ENCODE measurements around the gene NARF. TPM values are rescaled to one million over a fixed set of nuclear protein-coding genes. Genes with fewer than 3 reads are reported as not detected.
A peak's percentile ranks its signal among the peaks of the same experiment; 100 is the strongest.

The NARF gene
- polyA plus RNA-seq, 1 of the 3 experiments (the other 2 are of a cell fraction) = 128 TPM

DNA sequence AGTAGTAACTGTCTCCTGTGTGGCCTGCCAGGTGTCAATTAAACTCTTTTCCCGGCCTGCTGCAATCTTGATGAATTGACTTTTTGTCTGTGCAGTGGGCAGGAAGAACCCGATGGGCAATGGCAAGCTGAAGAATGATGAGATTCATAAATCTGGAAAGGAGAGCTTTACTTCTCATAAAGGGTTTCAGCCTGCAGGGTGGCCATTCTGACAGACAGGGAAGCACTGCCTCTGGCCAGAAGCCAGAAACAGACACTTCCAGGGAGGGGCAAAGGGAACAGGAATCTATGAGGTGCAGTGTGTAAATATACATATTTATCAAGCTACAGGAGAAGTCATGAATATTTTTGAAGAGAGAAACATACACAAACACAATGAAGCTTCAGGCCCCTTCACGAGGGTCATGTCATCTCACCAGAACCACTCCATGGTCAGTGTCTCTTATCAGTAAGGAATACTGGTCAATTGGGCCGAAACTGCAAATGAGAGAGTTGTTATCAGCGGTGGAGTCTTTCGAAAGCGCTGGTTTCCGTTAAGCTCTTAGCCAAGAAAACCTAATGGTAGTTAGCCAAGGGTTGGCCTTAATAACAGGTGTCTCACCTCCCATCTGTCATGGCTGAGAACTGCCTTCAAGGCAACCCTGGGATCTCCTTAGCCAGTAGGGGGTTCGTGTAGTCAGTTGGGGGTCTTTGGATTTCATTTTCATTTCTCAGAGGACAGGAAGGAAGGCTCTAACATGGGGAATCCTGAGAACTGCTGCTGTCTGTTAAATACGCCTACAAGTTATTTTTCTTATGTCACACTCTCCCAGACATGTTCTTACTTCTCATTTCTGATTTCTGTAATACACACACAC is 1.2 kb upstream of the NARF start:
- H3K4me3 ChIP-seq (ENCODE audit: low read depth in 2 of 2, low read length in 1 of 2) = peak overlapping the region; percentile 74 to 92
- peaks cover 28% of the 10 kb centered on the region for H3K79me2 ChIP-seq (ENCODE audit: insufficient read depth)
- POLR2A ChIA-PET = interaction anchor here (0.5 to 1.3 kb wide), 6 partner anchors 33 to 215 kb away, joined by 3 to 5 read pairs (median 4); no protein-coding TSS in a partner anchor
- no peaks in the 10 kb centered on the region for H3K9me2 ChIP-seq
- TF ChIP-seq TAF1 (IDR thresholded peaks at IDR 0.05; ENCODE audit: borderline replicate concordance, low read depth, low read length) = no peak
- TF ChIP-seq POLR2AphosphoS5 (IDR thresholded peaks at IDR 0.05; ENCODE audit: low read depth, low read length) = no peak
- TF ChIP-seq, protein P1, sequence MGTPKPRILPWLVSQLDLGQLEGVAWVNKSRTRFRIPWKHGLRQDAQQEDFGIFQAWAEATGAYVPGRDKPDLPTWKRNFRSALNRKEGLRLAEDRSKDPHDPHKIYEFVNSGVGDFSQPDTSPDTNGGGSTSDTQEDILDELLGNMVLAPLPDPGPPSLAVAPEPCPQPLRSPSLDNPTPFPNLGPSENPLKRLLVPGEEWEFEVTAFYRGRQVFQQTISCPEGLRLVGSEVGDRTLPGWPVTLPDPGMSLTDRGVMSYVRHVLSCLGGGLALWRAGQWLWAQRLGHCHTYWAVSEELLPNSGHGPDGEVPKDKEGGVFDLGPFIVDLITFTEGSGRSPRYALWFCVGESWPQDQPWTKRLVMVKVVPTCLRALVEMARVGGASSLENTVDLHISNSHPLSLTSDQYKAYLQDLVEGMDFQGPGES (IDR thresholded peaks at IDR 0.05; ENCODE audit: low read depth, low read length) = no peak
- no peak for TF ChIP-seq TEAD4 (IDR thresholded peaks at IDR 0.05; ENCODE audit: borderline replicate concordance, insufficient read depth)
- TF ChIP-seq FOXM1 (IDR thresholded peaks at IDR 0.05; ENCODE audit: low read depth) = no peak
- no peak for TF ChIP-seq CHD2 (IDR thresholded peaks at IDR 0.05; ENCODE audit: low read length, partially characterized antibody)
- TF ChIP-seq, protein P2, sequence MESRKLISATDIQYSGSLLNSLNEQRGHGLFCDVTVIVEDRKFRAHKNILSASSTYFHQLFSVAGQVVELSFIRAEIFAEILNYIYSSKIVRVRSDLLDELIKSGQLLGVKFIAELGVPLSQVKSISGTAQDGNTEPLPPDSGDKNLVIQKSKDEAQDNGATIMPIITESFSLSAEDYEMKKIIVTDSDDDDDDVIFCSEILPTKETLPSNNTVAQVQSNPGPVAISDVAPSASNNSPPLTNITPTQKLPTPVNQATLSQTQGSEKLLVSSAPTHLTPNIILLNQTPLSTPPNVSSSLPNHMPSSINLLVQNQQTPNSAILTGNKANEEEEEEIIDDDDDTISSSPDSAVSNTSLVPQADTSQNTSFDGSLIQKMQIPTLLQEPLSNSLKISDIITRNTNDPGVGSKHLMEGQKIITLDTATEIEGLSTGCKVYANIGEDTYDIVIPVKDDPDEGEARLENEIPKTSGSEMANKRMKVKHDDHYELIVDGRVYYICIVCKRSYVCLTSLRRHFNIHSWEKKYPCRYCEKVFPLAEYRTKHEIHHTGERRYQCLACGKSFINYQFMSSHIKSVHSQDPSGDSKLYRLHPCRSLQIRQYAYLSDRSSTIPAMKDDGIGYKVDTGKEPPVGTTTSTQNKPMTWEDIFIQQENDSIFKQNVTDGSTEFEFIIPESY (IDR thresholded peaks at IDR 0.05; ENCODE audit: borderline replicate concordance, low read depth) = no peak
- no peak for TF ChIP-seq RCOR1 (IDR thresholded peaks at IDR 0.05; ENCODE audit: low read length)
- H2AFZ ChIP-seq (ENCODE audit: low read depth) = peak overlapping the region; percentile 1
- H3K4me1 ChIP-seq (ENCODE audit: control insufficient read depth in 1 of 2, insufficient read depth in 2 of 2, low read depth in 1 of 2, low read length in 1 of 2) = peaks cover 5 to 11% of the 10 kb centered on the region in 2 experiments; a peak in 3 of 4 replicates
- H3F3A ChIP-seq (replicated peaks; ENCODE audit: insufficient read depth) = peaks cover 10% of the 10 kb centered on the region
- peak overlapping the region; percentile 94 for H3K4me2 ChIP-seq
- H3K27me3 ChIP-seq (ENCODE audit: insufficient read depth) = no peaks in the 10 kb centered on the region
- no peaks in the 10 kb centered on the region for H3K9me3 ChIP-seq
- CTCF ChIA-PET = interaction anchor here (0.6 to 2.2 kb wide), 5 partner anchors 37 to 251 kb away, joined by 3 to 9 read pairs (median 3); no protein-coding TSS in a partner anchor
- H3K27ac ChIP-seq (ENCODE audit: low read depth in 2 of 2, low read length in 1 of 2) = peak overlapping the region; percentile 98 to 99
- H4K20me1 ChIP-seq (ENCODE audit: insufficient read depth) = peaks cover 6% of the 10 kb centered on the region; the same call in 1 of the 2 replicates
- no peak for DNase-seq
- peak overlapping the region; percentile 95; the same call in 1 of the 2 replicates for H3K9ac ChIP-seq
- 51% methylated on average over 10 of the region's 10 CpGs for WGBS (ENCODE audit: low lambda C conversion rate)
- H3K36me3 ChIP-seq (replicated peaks in 1 of 2; ENCODE audit: control insufficient read depth in 1 of 2, insufficient read depth in 2 of 2, low read length in 1 of 2) = peaks cover 9 to 21% of the 10 kb centered on the region in 2 experiments

DNA sequence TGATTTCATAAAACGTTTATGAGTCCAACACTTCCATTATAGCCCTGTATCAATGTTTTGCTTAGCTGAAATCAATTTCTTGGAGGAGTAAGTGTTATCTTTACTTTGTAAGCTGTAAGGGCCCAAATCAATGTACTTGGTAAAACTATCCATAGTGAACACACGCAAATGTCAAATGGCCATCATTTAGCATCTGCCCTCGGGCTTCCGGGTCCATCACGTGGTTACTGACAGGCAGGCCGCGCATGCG is 687 bp upstream of the NARF start:
- DNase-seq = peak; percentile 97
- Histone ChIP-seq H3K36me3 (replicated peaks in 1 of 2; ENCODE audit: control insufficient read depth in 1 of 2, insufficient read depth in 2 of 2, low read length in 1 of 2) (peaks cover 14 to 21% of the 10 kb centered on the region in 2 experiments), H3K27me3 (ENCODE audit: insufficient read depth) (no peaks in the 10 kb centered on the region), H3K4me3 (ENCODE audit: low read depth in 2 of 2, low read length in 1 of 2) (peak overlapping the region; percentile 74 to 92), H3K79me2 (ENCODE audit: insufficient read depth) (peaks cover 28% of the 10 kb centered on the region), H3K4me2 (peak overlapping the region; percentile 94), H3F3A (replicated peaks; ENCODE audit: insufficient read depth) (peaks cover 7% of the 10 kb centered on the region), H3K27ac (ENCODE audit: low read depth in 2 of 2, low read length in 1 of 2) (peak overlapping the region; percentile 98 to 99), H4K20me1 (ENCODE audit: insufficient read depth) (peaks cover 6% of the 10 kb centered on the region; the same call in 1 of the 2 replicates), H3K9ac (peak overlapping the region; percentile 95), H3K9me2 (no peaks in the 10 kb centered on the region), H2AFZ (ENCODE audit: low read depth) (peak overlapping the region; percentile 1), H3K9me3 (no peaks in the 10 kb centered on the region), H3K4me1 (ENCODE audit: control insufficient read depth in 1 of 2, insufficient read depth in 2 of 2, low read depth in 1 of 2, low read length in 1 of 2) (peaks cover 5 to 11% of the 10 kb centered on the region in 2 experiments; a peak in 3 of 4 replicates)
- ChIA-PET CTCF (interaction anchor here (0.6 to 2.2 kb wide), 4 partner anchors 36 to 252 kb away, joined by 3 to 9 read pairs (median 3); no protein-coding TSS in a partner anchor), POLR2A (interaction anchor here (0.7 to 1.3 kb wide), 3 partner anchors 37 to 88 kb away, joined by 3 to 5 read pairs (median 3); no protein-coding TSS in a partner anchor)
- WGBS (ENCODE audit: low lambda C conversion rate) = under 1% methylated on average over 8 of the region's 8 CpGs
- TF ChIP-seq, protein P3, sequence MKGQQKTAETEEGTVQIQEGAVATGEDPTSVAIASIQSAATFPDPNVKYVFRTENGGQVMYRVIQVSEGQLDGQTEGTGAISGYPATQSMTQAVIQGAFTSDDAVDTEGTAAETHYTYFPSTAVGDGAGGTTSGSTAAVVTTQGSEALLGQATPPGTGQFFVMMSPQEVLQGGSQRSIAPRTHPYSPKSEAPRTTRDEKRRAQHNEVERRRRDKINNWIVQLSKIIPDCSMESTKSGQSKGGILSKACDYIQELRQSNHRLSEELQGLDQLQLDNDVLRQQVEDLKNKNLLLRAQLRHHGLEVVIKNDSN (IDR thresholded peaks at IDR 0.05; ENCODE audit: borderline replicate concordance, low read depth) = peak; percentile 98
- TF ChIP-seq JUND (IDR thresholded peaks at IDR 0.05) (no peak), TEAD4 (IDR thresholded peaks at IDR 0.05; ENCODE audit: borderline replicate concordance, insufficient read depth) (no peak), MXI1 (IDR thresholded peaks at IDR 0.05; ENCODE audit: low read depth, low read length) (peak; percentile 99), POLR2AphosphoS5 (IDR thresholded peaks at IDR 0.05; ENCODE audit: low read depth, low read length) (no peak), RXRA (IDR thresholded peaks at IDR 0.05; ENCODE audit: borderline replicate concordance, low read depth) (no peak), TAF1 (IDR thresholded peaks at IDR 0.05; ENCODE audit: borderline replicate concordance, low read depth, low read length) (no peak; the same call in 1 of the 2 replicates), RAD21 (IDR thresholded peaks at IDR 0.05; ENCODE audit: low read length) (no peak), MEF2A (IDR thresholded peaks at IDR 0.05; ENCODE audit: borderline replicate concordance, low read depth) (no peak), GATA2 (CRISPR knock-in tag; IDR thresholded peaks at IDR 0.05) (no peak), RCOR1 (IDR thresholded peaks at IDR 0.05; ENCODE audit: low read length) (no peak)
- TF ChIP-seq, protein P4, sequence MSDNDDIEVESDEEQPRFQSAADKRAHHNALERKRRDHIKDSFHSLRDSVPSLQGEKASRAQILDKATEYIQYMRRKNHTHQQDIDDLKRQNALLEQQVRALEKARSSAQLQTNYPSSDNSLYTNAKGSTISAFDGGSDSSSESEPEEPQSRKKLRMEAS (IDR thresholded peaks at IDR 0.05; ENCODE audit: low read depth) = peak; percentile 98
- TF ChIP-seq, protein P5, sequence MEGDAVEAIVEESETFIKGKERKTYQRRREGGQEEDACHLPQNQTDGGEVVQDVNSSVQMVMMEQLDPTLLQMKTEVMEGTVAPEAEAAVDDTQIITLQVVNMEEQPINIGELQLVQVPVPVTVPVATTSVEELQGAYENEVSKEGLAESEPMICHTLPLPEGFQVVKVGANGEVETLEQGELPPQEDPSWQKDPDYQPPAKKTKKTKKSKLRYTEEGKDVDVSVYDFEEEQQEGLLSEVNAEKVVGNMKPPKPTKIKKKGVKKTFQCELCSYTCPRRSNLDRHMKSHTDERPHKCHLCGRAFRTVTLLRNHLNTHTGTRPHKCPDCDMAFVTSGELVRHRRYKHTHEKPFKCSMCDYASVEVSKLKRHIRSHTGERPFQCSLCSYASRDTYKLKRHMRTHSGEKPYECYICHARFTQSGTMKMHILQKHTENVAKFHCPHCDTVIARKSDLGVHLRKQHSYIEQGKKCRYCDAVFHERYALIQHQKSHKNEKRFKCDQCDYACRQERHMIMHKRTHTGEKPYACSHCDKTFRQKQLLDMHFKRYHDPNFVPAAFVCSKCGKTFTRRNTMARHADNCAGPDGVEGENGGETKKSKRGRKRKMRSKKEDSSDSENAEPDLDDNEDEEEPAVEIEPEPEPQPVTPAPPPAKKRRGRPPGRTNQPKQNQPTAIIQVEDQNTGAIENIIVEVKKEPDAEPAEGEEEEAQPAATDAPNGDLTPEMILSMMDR (IDR thresholded peaks at IDR 0.05) = no peak
- TF ChIP-seq, protein P6, sequence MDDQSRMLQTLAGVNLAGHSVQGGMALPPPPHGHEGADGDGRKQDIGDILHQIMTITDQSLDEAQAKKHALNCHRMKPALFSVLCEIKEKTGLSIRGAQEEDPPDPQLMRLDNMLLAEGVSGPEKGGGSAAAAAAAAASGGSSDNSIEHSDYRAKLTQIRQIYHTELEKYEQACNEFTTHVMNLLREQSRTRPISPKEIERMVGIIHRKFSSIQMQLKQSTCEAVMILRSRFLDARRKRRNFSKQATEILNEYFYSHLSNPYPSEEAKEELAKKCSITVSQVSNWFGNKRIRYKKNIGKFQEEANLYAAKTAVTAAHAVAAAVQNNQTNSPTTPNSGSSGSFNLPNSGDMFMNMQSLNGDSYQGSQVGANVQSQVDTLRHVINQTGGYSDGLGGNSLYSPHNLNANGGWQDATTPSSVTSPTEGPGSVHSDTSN (IDR thresholded peaks at IDR 0.05) = peak; percentile 76
